Muscle of leg (tissue), 11 donors: ENCODE measurements around the gene C5orf34. TPM values are rescaled to one million over a fixed set of nuclear protein-coding genes. Genes with fewer than 3 reads are reported as not detected.
"Not testable (repeated sequence)": the region's sequence is repeated elsewhere in the genome, so short reads cannot be mapped to it uniquely, and the experiment has no call there.

Experiments used
- DNase-seq: peaks from one replicate; pipeline ENCODE4 v3.0.0; 2013
- H3K27ac ChIP-seq: one replicate; pipeline ENCODE4 v1.5.1; 2013; ENCODE audit warnings: mild to moderate bottlenecking, low read length, control low read depth
- H3K27me3 ChIP-seq: one replicate; pipeline ENCODE4 v1.6.1; 2013; ENCODE audit warnings: low read length; ENCODE audit not compliant: control insufficient read depth, insufficient read depth
- H3K36me3 ChIP-seq: one replicate; pipeline ENCODE4 v1.6.1; 2013; ENCODE audit warnings: low read length; ENCODE audit not compliant: control insufficient read depth, insufficient read depth
- H3K4me1 ChIP-seq: one replicate; pipeline ENCODE4 v1.6.1; 2013; ENCODE audit warnings: low read length; ENCODE audit not compliant: control insufficient read depth, insufficient read depth
- H3K4me3 ChIP-seq: one replicate; pipeline ENCODE4 v1.5.1; 2013; ENCODE audit warnings: low read length, control low read depth
- H3K9me3 ChIP-seq: replicated peaks from 2 replicates; pipeline ENCODE4 v1.6.1; 2013; ENCODE audit warnings: low read depth, low read length; ENCODE audit not compliant: control insufficient read depth
- WGBS: methylation state at CpG from one replicate; pipeline ENCODE4 v1.1.5; 2013; ENCODE audit warnings: missing lambda C conversion rate; ENCODE audit not compliant: insufficient coverage; 5-methylcytosine and 5-hydroxymethylcytosine counted together
- polyA plus RNA-seq, 8 donors: library from polyadenylated mRNA; unstranded; fragments of 120-200 nt; gene quantifications; one replicate each; pipeline versions ENCODE4 v1.2.1 to v1.2.3, GENCODE V29; 2013; ENCODE audit warnings: inconsistent platforms in 1 of 8, low replicate concordance in 1 of 8; ENCODE audit not compliant: insufficient read length in 8 of 8, insufficient read depth in 1 of 8
- total RNA-seq: library from RNA; stranded (reverse); fragments of 120-200 nt; gene quantifications from one replicate; pipeline ENCODE4 v1.2.4, GENCODE V29; 2013

C5orf34 gene
- total and polyA plus RNA-seq, 9 donors = 3.2 to 4.9 (median 4.1) TPM

- Histone ChIP-seq H3K9me3 (no peaks in the 10 kb centered on the region), H3K4me1 (peaks cover 3% of the 10 kb centered on the region), H3K36me3 (no peaks in the 10 kb centered on the region), H3K27ac (peak overlapping the region; percentile 99), H3K27me3 (no peaks in the 10 kb centered on the region), H3K4me3 (peak overlapping the region; percentile 82)
- peak; percentile 89 for DNase-seq
- under 1% methylated on average over 21 of the region's 32 CpGs for WGBS
Observed at GRCh38 chr5:43484106-43484849, 30.7 kb downstream of the C5orf34 start.

GRCh38 chr5:43483298-43484105 lies 31.4 kb downstream of the C5orf34 start, which contains the start of gene TMEM267:
TMEM267 (minus strand) TSS chr5:43483865; CDS start chr5:43453969, 29,896 bp downstream.
- WGBS = under 1% methylated on average over 62 of the region's 62 CpGs
- Histone ChIP-seq H3K27me3 (no peaks in the 10 kb centered on the region), H3K4me3 (peak within 1 kb of the TSS; percentile 82), H3K36me3 (no peaks in the 10 kb centered on the region), H3K9me3 (no peaks in the 10 kb centered on the region), H3K27ac (peak within 1 kb of the TSS; percentile 99), H3K4me1 (peaks cover 3% of the 10 kb centered on the region)
- DNase-seq = peak; percentile 99

- Histone ChIP-seq H3K4me1 (peaks cover 3% of the 10 kb centered on the region), H3K9me3 (no peaks in the 10 kb centered on the region), H3K27me3 (no peaks in the 10 kb centered on the region), H3K4me3 (peak overlapping the region; percentile 82), H3K36me3 (no peaks in the 10 kb centered on the region), H3K27ac (peak overlapping the region; percentile 99)
- 57% methylated on average over 1 of the region's 6 CpGs for WGBS
- DNase-seq = peak; percentile 11
Observed at GRCh38 chr5:43482490-43483297, 32.3 kb downstream of the C5orf34 start.

GRCh38 chr5:43469671-43470391 lies 45.1 kb downstream of the C5orf34 start:
- peaks cover 29% of the 10 kb centered on the region for H3K9me3 ChIP-seq
- 86% methylated on average over 4 of the region's 6 CpGs for whole genome bisulfite sequencing

DNA sequence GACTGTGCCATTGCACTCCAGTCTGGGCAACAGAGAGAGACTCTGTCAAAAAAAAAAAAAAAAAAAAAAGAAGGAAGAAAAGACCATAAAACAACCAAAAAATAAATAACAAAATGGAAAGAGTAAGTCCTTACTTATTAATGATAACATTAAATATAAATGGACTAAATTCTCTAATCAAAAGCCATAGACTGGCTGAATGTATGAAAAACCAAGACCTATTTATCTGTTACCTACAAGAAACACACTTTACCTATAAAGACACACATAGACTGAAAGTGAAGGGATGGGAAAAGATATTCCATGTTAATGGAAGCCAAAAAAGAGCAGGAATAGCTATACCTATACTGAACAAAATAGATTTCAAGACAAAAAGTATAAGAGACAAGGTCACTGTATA lies 47.8 kb downstream of the C5orf34 start:
- H3K4me1 ChIP-seq = no peaks in the 10 kb centered on the region
- no peak overlapping the region for H3K4me3 ChIP-seq
- peaks cover 29% of the 10 kb centered on the region for H3K9me3 ChIP-seq
- no peaks in the 10 kb centered on the region for H3K27me3 ChIP-seq
- DNase-seq = no peak
- H3K27ac ChIP-seq = no peak overlapping the region
- no peaks in the 10 kb centered on the region for H3K36me3 ChIP-seq

More at GRCh38 chr5:43469671-43470391, 45.1 kb downstream of the C5orf34 start:
- H3K4me3 ChIP-seq = no peak overlapping the region
- no peak overlapping the region for H3K27ac ChIP-seq
- H3K27me3 ChIP-seq = no peaks in the 10 kb centered on the region
- H3K36me3 ChIP-seq = no peaks in the 10 kb centered on the region
- no peak for DNase-seq
- H3K4me1 ChIP-seq = no peaks in the 10 kb centered on the region

DNA sequence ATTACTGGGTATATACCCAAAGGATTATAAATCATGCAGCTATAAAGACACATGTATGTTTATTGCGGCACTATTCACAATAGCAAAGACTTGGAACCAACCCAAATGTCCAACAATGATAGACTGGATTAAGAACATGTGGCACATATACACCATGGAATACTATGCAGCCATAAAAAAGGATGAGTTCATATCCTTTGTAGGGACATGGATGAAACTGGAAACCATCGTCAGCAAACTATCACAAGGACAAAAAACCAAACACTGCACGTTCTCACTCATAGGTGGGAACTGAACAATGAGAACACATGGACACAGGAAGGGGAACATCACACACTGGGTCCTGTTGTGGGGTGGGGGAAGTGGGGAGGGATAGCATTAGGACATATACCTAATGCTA lies 49.5 kb downstream of the C5orf34 start:
- H3K27me3 ChIP-seq, H3K4me3 ChIP-seq, DNase-seq, H3K4me1 ChIP-seq, H3K27ac ChIP-seq, H3K36me3 ChIP-seq: not testable (repeated sequence)
- WGBS = no CpG with 5 or more reads among the region's 3 CpGs
- H3K9me3 ChIP-seq = peaks cover 29% of the 10 kb centered on the region

DNA sequence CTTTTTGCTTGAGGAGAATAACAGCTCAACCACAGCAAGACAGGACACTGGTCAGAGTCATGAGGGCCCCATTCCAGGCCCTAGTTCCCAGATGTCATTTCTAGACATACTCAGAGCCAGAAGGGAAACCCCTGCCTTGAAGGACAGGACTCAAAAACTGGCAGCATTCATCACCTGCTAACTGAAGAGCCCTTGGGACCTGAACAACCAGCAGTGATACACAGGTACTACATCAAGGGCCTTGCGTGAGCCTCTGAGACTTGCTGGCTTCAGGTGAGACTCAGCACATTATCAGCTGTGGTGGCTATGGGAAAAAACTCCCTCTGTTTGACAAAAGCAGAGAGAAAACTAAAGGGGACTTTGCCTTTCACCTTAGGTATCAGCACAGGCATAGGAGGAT lies 53.9 kb downstream of the C5orf34 start:
- Histone ChIP-seq H3K4me3 (no peak overlapping the region), H3K27ac (no peak overlapping the region), H3K4me1 (no peaks in the 10 kb centered on the region), H3K36me3 (peaks cover 3% of the 10 kb centered on the region), H3K9me3 (peaks cover 13% of the 10 kb centered on the region), H3K27me3 (no peaks in the 10 kb centered on the region)
- DNase-seq = no peak
- WGBS = no CpG with 5 or more reads among the region's 1 CpG

DNA sequence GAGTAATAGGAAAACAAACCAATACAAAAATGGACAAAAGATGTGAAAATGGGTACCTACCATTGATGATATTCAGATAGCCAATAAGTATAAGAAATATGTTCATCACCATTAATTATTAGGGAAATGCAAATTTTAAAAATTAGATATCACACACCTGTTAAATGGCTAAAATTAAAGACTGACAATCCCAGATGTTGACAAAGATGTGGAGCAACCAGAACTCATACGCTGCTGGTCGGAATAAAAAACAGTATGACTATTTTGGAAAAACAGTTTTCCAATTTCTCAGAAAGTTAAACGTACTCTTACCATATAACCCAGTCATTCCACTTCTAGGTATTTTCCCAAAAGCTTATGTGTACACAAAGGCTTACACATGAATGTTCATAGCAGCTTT lies 58.4 kb downstream of the C5orf34 start:
- H3K9me3 ChIP-seq = peaks cover 11% of the 10 kb centered on the region
- no peaks in the 10 kb centered on the region for H3K4me1 ChIP-seq
- WGBS = no CpG with 5 or more reads among the region's 3 CpGs
- no peaks in the 10 kb centered on the region for H3K27me3 ChIP-seq
- H3K27ac ChIP-seq = no peak overlapping the region
- H3K4me3 ChIP-seq = no peak overlapping the region
- no peaks in the 10 kb centered on the region for H3K36me3 ChIP-seq
- no peak for DNase-seq

GRCh38 chr5:43441575-43441974 lies 73.4 kb downstream of the C5orf34 start:
- not testable (repeated sequence) for DNase-seq, H3K4me1 ChIP-seq, H3K27me3 ChIP-seq, H3K4me3 ChIP-seq, H3K27ac ChIP-seq, H3K36me3 ChIP-seq
- H3K9me3 ChIP-seq = peaks cover 10% of the 10 kb centered on the region
